ENCODE measurements around the gene CTNND2.

Gene CTNND2

GRCh38 chr5:11675184-11675583 lies 229.1 kb downstream of the CTNND2 start:
- H3K4me3 ChIP-seq (ENCODE audit: low read length) = no peak overlapping the region
- TF ChIP-seq EZH2phosphoT487 (IDR thresholded peaks at IDR 0.05; ENCODE audit: borderline replicate concordance, low read length) = no peak
- no peak for TF ChIP-seq CTCF (IDR thresholded peaks at IDR 0.05; ENCODE audit: low read depth, low read length, poor library complexity, severe bottlenecking)
- no peaks in the 10 kb centered on the region for H3K36me3 ChIP-seq (ENCODE audit: control insufficient read depth, low read length)
- H3K79me2 ChIP-seq (ENCODE audit: control insufficient read depth, low read length) = no peaks in the 10 kb centered on the region
- no peaks in the 10 kb centered on the region; the same call in 1 of the 2 replicates for H3K9me2 ChIP-seq (replicated peaks; ENCODE audit: control insufficient read depth, low read length)
- H3K9me3 ChIP-seq (ENCODE audit: control insufficient read depth, insufficient read depth, low read length) = no peaks in the 10 kb centered on the region
- H3K27me3 ChIP-seq (ENCODE audit: control insufficient read depth, low read length) = no peaks in the 10 kb centered on the region
- no peak overlapping the region for H3K4me2 ChIP-seq (ENCODE audit: low read length)
- H3K4me1 ChIP-seq (ENCODE audit: control insufficient read depth, low read length) = no peaks in the 10 kb centered on the region
- no peaks in the 10 kb centered on the region for H3F3A ChIP-seq (ENCODE audit: control insufficient read depth, insufficient read depth)
- no peaks in the 10 kb centered on the region for H4K20me1 ChIP-seq (ENCODE audit: control insufficient read depth, insufficient read depth, low read depth, low read length)
- H3K27ac ChIP-seq (ENCODE audit: low read depth, low read length) = no peak overlapping the region

GRCh38 chr5:11672385-11673085 lies 231.7 kb downstream of the CTNND2 start:
- H3K4me2 ChIP-seq (ENCODE audit: low read length) = no peak overlapping the region
- TF ChIP-seq EZH2phosphoT487 (IDR thresholded peaks at IDR 0.05; ENCODE audit: borderline replicate concordance, low read length) = no peak
- no peak for TF ChIP-seq CTCF (IDR thresholded peaks at IDR 0.05; ENCODE audit: low read depth, low read length, poor library complexity, severe bottlenecking)

GRCh38 chr5:11658376-11658775 lies 245.9 kb downstream of the CTNND2 start:
- Histone ChIP-seq H4K20me1 (ENCODE audit: control insufficient read depth, insufficient read depth, low read depth, low read length) (no peaks in the 10 kb centered on the region), H3K9me2 (replicated peaks; ENCODE audit: control insufficient read depth, low read length) (no peaks in the 10 kb centered on the region), H3K27ac (ENCODE audit: low read depth, low read length) (no peak overlapping the region), H3K36me3 (ENCODE audit: control insufficient read depth, low read length) (no peaks in the 10 kb centered on the region), H3K4me1 (ENCODE audit: control insufficient read depth, low read length) (no peaks in the 10 kb centered on the region), H3K27me3 (ENCODE audit: control insufficient read depth, low read length) (no peaks in the 10 kb centered on the region), H3K79me2 (ENCODE audit: control insufficient read depth, low read length) (no peaks in the 10 kb centered on the region), H3K9me3 (ENCODE audit: control insufficient read depth, insufficient read depth, low read length) (no peaks in the 10 kb centered on the region), H3F3A (ENCODE audit: control insufficient read depth, insufficient read depth) (no peaks in the 10 kb centered on the region), H3K4me2 (ENCODE audit: low read length) (no peak overlapping the region), H3K4me3 (ENCODE audit: low read length) (no peak overlapping the region)
- no peak for TF ChIP-seq EZH2phosphoT487 (IDR thresholded peaks at IDR 0.05; ENCODE audit: borderline replicate concordance, low read length)
- TF ChIP-seq CTCF (IDR thresholded peaks at IDR 0.05; ENCODE audit: low read depth, low read length, poor library complexity, severe bottlenecking) = no peak

More at GRCh38 chr5:11672385-11673085, 231.7 kb downstream of the CTNND2 start:
- no peaks in the 10 kb centered on the region for H3K4me1 ChIP-seq (ENCODE audit: control insufficient read depth, low read length)
- H3K27ac ChIP-seq (ENCODE audit: low read depth, low read length) = no peak overlapping the region
- H3K9me2 ChIP-seq (replicated peaks; ENCODE audit: control insufficient read depth, low read length) = no peaks in the 10 kb centered on the region
- H3F3A ChIP-seq (ENCODE audit: control insufficient read depth, insufficient read depth) = no peaks in the 10 kb centered on the region
- no peaks in the 10 kb centered on the region for H3K79me2 ChIP-seq (ENCODE audit: control insufficient read depth, low read length)
- no peaks in the 10 kb centered on the region for H4K20me1 ChIP-seq (ENCODE audit: control insufficient read depth, insufficient read depth, low read depth, low read length)
- H3K4me3 ChIP-seq (ENCODE audit: low read length) = no peak overlapping the region
- no peaks in the 10 kb centered on the region for H3K9me3 ChIP-seq (ENCODE audit: control insufficient read depth, insufficient read depth, low read length)
- no peaks in the 10 kb centered on the region for H3K36me3 ChIP-seq (ENCODE audit: control insufficient read depth, low read length)
- no peaks in the 10 kb centered on the region for H3K27me3 ChIP-seq (ENCODE audit: control insufficient read depth, low read length)

Measured in DOHH2 (cell line).